CD4-positive, alpha-beta T cell treated with Interleukin-15 for 4 hours (primary cell): ENCODE data around the gene INHBE.
A peak's percentile ranks its signal among the peaks of the same experiment; 100 is the strongest.
"Not testable (repeated sequence)": the region's sequence is repeated elsewhere in the genome, so short reads cannot be mapped to it uniquely, and the experiment has no call there.

Experiments
- DNase-seq: peaks from one replicate; pipeline ENCODE4 v3.0.0-alpha.2; 2020; ENCODE audit warnings: low spot score

INHBE gene

GRCh38 chr12:57476162-57476992, 21.3 kb downstream of the INHBE start:
- peak; percentile 74 for DNase-seq

GRCh38 chr12:57476993-57477709, 22.0 kb downstream of the INHBE start:
- DNase-seq = no peak

DNA sequence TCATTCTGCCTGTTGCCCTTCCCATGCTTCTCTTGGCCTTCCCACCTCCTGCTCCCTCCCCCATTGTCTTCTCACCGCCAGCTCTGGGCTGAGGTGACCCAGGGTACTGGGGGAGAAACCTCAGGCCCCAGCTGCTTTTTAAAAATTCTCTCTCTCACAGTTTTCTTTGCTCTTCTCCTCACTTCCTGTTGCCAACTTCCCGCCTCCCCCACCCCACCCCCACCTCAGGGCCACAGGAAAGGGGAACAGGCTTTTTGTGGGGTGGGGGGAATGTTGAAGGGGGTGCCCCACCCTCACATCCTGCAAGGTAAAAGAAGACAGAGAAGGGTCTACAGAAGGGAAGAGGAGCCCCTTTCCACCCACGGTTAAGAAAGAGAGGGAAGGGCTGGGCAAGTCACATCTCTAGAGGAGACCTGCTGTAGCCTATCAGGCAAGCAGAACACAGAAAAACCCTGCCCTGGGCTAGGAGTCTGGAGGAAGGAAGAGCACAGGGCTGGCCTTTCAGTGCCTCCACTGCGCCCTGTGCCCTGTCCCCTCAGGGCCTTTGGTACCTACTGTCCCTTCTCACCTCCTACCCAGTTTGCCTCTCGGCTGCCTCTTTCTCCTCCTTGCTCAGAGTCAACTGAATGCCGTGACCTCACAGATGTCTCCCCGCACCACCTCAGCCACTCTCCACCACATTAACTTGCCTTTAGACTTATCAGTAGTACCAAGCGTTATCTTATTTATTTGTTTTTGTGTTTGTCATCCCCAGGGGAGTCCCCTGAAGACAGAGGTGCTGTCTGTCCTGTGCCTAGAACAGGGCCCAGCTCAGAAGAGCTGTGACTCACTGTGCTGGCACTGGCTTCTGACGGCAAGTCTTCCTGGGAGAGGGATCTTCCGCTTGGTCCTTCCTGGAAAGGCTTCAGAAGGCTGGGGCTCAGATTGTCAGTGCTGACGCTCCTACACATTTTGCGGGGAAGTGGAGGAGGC, 22.9 kb downstream of the INHBE start:
- DNase-seq = peak; percentile 82

- no peak for DNase-seq
Measured at GRCh38 chr12:57479043-57479375, 23.9 kb downstream of the INHBE start.

- DNase-seq = peak; percentile 78
Measured at GRCh38 chr12:57479376-57480115, 24.4 kb downstream of the INHBE start, which contains the start of gene ARHGAP9. Gene ARHGAP9 (minus strand): TSS chr12:57479866. CDS start chr12:57479406, 460 bp downstream.

DNA sequence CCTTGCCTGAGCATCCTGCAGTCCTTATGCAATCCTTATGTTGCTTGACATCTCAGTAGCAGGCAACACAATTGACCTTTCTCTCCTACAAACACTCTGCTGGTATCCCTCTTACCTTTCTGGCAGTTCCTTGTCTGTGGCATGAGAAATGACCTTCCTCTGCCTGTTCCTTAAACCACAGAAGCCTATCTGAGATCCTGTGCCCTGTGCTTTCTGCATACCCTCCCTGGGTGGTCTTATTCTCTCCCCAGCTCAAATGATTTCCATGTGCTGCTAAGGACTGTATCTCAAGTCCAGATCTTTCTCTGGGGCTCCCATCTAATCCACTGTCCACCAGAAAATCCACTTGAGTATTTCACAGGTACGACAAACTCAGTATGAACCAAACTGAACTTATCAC, 26.6 kb downstream of the INHBE start:
- no peak for DNase-seq

DNA sequence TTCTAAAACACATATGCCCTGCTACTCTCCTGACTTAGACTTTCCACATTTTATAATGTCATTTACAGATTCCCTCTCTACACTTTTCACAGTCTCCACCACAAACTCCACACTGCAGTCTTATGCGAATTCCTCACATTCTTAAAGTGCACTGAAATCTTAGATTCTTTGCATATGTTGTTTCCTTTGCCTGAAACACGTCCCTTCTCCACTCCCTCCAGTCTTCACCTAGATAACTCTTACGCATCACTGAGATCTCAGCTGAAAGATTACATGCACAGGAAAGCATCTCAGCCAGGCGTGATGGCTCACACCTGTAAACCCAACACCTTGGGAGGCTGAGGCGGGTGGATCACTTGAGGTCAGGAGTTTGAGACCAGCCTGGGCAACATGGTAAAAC, 28.4 kb downstream of the INHBE start:
- no peak for DNase-seq

DNA sequence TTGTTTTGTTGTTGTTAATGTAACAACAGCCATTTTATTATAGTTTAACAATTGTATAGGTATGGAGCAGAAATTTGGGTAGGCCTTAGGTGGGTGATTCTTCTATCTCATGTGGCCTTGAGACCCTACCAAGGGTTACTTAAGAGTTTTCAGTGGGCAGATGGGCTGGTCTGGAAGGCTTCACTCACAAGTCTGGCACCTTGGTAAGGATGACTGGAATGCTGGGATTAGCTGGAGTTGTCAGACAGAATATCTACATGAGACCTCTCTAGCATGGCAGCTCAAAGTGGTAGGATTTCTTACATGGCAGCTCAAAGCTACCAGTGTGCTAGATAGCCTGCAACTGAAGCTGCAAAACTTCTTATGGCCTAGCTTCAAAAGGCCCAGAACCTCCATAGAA, 30.6 kb downstream of the INHBE start:
- no peak for DNase-seq

GRCh38 chr12:57487055-57487596, 32.0 kb downstream of the INHBE start:
- no peak for DNase-seq

DNA sequence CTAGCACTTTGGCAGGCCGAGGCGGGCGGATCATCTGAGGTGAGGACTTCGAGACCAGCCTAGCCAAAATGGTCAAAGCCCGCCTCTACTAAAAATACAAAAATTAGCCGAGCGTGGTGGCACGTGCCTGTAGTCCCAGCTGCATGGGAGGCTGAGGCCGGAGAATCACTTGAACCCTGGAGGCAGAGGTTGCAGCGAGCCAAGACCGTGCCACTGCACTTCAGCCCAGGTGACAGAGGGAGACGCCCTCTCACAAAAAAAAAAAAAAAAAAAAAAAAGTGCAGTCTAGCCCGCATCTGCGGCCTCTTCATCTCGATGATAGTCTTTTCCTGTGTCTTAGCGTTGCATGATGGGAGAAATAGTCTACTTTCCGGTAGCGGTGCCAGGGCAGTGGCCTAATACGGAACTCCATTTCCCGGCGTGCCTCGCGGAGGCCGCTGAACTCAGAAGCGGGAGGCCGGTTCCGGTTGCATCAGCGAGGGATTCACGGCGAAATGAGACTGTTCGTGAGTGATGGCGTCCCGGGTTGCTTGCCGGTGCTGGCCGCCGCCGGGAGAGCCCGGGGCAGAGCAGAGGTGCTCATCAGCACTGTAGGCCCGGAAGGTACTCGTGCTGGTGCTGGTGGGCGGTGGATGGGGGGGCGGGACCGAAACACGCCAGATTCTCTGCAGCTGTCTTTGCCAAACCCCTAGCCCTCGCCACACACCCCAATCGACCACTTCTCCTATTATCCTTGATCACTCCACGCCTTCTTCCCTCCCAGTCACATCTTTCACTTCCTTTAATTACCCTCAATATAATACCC, 32.7 kb downstream of the INHBE start, which contains the start of gene MARS1:
TSS of gene MARS1 (plus strand) at position 472 of the 805 bp plus-strand sequence. CDS start at position 495, 23 bp downstream.
- DNase-seq = peak; percentile 95

- DNase-seq = no peak
Measured at GRCh38 chr12:57488402-57489156, 33.5 kb downstream of the INHBE start.

DNA sequence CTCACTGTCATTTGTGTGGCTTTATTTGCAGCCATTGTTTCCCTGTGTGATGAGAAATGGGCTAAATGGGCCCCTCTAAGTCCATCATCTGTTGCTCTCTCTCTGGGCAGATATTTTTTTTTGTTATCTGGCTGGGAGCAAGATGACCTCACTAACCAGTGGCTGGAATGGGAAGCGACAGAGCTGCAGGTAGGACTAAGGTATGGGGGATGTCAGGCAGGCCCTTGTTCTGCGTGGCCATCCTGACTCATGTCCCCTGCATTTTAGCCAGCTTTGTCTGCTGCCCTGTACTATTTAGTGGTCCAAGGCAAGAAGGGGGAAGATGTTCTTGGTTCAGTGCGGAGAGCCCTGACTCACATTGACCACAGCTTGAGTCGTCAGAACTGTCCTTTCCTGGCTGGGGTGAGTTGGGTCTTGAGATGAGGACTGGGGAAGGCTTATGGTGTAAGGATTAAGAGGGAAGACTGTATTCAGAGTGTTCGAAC, 34.1 kb downstream of the INHBE start:
- DNase-seq = no peak

DNA sequence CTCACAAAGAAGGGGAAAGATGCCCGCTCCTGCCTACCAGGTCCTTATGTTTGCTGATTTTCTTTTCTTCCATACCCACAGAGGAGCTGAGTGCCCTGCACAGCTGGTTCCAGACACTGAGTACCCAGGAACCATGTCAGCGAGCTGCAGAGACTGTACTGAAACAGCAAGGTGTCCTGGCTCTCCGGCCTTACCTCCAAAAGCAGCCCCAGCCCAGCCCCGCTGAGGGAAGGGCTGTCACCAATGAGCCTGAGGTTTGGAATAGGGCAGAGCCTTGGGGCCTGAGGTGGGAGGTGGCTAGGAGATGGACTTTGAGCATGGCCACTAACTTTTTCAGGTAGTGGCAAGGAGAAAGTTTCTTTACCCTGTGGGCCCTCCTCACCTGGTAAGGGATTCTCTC, 35.0 kb downstream of the INHBE start:
- DNase-seq = no peak

GRCh38 chr12:57491393-57492280, 36.5 kb downstream of the INHBE start:
- DNase-seq = no peak

GRCh38 chr12:57495051-57495701, 40.1 kb downstream of the INHBE start:
- DNase-seq = not testable (repeated sequence)

GRCh38 chr12:57496822-57497221, 41.7 kb downstream of the INHBE start:
- no peak for DNase-seq

DNA sequence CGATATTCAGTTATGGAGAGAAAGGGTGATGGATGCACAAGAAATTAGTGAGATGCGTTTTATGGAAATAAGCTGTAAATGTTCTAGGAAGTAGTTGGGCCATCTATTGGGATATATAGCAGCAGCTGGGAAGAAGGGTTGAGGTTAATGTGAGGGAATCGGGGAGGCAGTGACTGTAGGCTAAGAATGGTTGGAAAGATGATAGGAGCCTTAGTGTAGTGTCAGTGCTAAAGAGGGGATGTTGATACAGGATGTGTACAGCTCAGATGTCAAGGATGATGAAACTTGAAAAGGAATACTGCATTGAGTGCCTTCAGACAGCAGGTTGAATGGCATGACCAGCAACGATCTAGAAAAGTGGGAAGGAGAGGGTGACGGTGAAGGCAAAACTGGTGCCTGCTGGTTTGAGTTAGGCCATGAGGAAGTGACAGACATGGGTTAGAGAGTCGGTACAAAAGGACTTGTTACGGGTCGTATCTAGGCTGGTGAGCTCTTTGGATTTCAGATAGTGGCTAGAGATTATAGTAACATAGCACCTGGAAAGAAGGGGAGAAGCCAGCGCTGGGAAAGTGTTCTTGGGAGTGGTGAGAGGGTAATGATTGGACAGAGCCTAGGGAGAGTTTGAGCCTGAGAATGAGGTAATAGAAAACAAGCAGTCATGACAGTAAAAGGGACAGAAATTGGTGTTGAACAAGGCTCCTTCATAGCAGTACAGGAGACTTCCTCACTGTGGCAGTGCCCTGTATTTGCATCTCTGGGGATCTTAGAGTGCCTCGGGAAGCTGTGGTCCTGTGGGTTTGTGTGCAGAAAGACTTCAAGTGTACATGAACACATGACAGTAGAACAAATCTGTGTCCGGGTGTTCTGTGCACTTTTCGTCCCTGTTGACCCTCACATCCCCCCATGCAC, 42.4 kb downstream of the INHBE start:
- DNase-seq = no peak
